GM19452 (cell line): ENCODE measurements around the gene PLA2G6.

Experiments used
- ATAC-seq: cut with Tn5 transposase; IDR thresholded peaks from one replicate; pipeline ENCODE4 v1.9.1; 2021; ENCODE audit not compliant: unreplicated experiment

PLA2G6 gene, protein sequence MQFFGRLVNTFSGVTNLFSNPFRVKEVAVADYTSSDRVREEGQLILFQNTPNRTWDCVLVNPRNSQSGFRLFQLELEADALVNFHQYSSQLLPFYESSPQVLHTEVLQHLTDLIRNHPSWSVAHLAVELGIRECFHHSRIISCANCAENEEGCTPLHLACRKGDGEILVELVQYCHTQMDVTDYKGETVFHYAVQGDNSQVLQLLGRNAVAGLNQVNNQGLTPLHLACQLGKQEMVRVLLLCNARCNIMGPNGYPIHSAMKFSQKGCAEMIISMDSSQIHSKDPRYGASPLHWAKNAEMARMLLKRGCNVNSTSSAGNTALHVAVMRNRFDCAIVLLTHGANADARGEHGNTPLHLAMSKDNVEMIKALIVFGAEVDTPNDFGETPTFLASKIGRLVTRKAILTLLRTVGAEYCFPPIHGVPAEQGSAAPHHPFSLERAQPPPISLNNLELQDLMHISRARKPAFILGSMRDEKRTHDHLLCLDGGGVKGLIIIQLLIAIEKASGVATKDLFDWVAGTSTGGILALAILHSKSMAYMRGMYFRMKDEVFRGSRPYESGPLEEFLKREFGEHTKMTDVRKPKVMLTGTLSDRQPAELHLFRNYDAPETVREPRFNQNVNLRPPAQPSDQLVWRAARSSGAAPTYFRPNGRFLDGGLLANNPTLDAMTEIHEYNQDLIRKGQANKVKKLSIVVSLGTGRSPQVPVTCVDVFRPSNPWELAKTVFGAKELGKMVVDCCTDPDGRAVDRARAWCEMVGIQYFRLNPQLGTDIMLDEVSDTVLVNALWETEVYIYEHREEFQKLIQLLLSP

DNA sequence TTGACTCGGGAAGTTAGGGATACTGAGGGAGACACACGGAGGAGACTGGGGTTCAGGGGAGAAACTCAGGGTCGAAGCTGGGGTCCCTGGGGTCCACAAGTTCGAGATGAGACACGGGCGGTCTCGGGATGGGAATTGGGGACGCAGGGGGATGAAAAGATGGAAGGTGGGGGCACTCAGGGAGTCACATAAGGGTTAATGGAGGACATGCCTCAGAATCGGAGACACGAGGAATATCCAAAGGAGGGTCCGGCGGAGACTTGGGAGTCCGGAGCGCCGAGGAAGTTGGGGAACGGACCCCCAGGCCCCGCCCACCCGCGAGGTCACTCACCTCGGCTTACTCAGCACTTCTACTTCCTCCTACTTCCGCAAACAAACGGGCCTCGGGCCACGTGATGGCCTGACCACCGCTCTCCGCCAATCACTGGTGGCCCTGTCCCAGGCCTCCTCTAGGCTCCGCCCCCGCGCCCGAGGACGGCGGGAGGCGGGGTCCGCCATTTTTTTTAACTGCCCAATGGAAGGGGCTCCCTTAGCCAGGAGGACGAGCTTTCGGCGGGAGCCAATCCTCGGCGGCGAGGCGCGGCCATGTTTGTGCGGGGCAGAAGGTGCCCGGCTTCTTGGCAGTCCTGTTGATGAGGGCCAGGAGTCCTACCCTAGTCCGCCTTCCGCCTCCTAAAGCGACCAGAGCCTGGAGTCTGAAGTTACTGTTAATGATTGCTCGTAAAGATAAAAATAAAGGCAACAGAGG is at the start of gene PLA2G6:
TSS of gene PLA2G6 (minus strand) at position 378 of the 748 bp plus-strand sequence. CDS start 12,404 bp downstream, outside the sequence.
- ATAC-seq = peak; percentile 81

DNA sequence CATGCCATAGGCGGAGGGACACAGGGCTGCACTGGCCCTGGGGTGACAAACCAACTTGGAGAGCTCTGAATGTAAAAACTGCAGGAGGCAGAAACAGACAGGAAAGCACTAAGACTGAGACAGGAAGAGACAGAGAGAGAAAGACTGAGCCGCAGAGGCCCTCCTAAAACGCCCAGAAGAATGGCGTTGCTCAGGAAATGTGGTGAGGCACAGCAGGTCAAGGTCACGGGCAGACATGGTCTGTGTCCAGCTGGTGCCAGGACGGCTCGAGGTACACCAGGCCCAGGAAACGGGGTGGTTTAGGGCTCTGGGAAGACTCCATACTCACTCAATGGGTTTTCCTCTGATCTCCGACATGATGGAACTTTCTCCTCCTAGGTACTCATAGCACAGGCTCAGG is 49.3 kb upstream of the PLA2G6 start:
- ATAC-seq = no peak

DNA sequence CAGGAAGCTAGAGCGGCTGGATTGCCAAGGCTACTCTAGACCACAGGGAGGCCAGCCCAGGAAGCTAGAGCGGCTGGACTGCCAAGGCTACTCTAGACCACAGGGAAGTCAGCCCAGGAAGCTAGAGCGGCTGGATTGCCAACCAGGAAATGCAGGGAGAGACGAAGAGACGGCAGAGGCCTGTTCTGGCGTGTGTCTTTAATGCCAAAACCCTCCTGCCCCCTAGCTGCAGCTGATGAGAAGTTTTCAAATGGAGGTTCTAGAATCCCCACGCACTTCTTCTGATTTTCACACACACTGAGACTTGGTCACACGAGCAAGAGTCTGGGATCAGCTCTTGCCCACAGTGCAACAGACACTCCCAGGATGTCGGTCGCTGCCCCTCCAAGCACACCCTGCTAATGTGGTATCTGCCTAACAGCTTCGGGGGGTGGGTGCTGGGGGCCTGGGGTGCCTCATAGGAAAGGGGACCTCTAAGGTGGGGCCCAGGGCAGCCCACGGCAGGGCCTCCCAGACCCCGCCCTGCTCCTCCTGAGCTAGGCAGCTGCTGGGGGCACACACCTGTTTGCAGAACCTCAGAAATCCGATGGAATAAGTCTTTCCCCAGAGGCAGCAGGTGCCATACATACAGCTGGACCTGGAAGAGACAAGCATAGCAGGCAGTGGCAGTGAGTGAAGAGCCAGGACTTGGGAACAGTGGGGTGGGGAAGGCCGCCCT is 48.6 kb upstream of the PLA2G6 start:
- ATAC-seq = no peak

DNA sequence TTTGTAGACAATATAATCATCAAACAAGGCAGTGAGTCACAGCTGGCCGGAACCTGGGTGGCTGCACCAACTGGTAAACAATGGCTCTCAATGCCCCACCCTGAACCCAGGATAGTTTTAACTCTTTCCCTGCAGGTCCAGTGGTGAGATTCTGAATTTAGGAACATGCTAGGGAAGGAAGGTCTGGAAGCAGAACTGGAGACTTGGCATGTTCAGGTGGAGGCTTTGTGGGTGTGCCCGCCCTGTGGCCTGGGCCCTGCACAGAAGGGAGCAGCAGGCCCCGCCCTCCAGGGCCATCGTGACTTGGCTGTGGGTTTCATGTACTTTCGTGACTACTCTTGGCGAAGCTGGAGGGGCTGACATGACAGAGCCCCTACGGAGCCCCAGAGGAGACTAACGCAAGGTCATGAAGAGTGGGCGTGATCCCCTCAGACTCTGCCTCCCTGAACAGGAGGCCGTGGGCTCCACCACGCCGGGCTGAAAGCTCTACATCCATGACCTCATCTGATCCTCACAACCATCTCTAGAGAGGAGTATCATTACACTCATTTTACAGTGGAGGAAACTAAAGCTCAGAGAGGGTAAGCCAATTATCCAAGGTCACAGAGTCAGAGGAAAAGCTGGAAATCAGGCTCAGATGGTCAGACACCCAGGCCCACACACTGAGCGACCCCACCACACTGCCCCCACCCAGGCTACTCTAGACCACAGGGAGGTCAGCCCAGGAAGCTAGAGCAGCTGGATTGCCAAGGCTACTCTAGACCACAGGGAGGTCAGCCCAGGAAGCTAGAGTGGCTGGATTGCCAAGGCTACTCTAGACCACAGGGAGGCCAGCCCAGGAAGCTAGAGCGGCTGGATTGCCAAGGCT is 47.5 kb upstream of the PLA2G6 start:
- no peak for ATAC-seq

DNA sequence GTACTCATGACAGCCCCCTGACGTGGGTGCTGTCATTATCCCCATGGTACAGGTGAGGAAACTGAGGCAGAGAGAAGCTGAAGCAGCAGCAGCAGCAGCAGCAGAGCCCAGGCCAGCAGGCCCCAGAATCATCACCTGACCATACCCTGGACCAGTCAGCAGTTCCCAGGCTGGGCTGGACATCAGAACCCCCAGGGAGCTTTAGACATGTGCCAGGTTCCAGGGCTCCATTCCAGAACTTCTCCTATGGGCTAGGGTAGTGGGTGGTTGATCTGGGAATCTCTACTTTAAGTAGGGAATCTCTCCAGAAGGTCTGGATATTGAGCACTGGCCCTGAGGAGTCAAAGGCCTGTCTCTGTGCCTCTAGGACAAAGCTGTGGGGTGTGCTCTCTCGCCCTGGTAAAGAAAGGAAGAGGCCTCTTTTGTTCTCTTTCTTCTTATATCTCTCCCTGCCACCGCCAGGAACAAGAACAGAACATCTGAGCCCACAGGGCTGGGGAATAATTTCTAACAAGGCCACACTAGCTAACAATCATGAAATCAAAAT is 46.8 kb upstream of the PLA2G6 start:
- no peak for ATAC-seq

DNA sequence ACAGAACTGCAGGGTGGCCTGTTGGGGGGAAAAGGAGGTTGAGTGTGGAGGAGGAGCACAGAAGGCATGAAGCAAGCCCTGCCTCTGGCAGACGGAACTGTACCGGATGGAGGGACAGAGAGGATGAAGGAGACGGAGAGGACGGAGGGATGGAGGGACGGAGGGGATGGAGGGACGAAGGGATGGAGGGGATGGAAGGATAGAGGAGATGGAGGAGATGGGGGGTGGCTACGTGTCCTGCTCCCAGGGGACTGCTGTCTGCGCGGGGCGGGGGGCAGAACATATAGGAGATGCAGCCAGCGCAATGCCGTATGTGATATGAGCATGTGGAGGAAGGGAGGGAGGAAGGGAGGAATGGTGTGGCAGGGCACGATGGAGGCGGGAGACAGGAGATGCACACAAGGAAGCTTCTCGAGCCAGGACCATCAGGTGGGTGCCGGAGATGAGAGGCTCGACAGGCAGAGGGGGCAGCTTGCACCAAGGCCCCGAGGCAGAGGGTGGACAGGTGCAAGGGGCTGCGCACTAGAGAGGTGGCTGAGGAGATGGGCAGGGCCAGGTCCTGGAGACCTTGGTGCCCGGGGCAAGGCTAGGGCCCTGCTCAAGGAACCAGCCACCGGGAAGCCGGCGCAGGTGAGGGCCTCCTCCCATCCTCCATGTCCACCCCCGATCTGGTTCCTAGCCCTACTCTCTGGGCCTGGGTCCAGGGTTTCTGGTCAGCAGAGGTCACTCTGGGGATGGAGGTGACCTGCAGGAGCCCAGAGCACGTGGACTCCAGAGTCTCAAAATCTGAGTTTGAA is 45.4 kb upstream of the PLA2G6 start:
- ATAC-seq = no peak

DNA sequence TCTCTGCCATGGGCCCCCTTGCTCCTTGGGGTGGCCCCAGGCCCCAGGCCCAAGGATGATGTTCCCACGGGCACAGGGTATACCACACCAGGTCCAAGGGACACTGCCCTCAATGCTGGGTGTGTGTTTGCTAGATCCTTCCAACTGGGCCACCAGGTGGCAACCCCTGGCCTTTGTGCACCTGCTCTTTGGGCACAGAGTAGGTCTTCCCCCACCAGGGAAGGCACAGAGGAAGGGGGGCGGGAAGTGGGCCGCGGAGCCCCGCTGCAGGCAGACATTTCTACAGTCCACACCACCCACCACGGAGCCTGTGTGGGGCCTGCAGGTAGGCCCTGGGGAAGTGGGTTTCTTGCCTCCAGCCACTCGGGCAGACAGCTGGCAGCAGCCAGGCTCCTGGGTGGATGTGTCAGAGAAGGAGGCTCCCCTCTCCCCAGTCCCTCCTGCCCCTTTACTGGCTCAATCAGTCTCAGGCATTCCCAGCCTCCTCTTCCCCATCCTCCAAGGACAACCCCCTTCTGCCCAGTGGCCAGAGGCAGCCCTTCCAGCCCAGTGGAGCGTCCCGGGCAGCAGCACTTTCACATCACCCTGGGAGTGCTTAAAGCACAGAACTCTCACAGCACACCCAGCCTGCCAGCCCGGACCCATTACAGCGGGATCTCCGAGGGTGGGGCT is 41.8 kb upstream of the PLA2G6 start:
- no peak for ATAC-seq

DNA sequence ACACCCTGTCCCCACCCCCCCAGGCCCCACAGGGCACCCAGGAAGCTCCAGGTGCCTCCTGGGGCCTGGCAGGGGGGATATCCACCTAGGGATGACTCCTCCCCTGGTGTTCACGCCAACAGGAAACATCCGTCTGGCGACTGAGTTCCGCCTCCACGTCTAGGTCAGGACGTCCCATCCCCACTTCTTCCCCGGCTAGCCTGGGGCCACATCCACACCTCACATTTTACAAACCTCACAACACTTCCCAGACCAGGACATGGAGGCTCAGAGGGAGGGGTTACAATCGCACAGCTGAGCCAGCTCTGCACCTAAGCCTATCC is 41.1 kb upstream of the PLA2G6 start:
- ATAC-seq = no peak

DNA sequence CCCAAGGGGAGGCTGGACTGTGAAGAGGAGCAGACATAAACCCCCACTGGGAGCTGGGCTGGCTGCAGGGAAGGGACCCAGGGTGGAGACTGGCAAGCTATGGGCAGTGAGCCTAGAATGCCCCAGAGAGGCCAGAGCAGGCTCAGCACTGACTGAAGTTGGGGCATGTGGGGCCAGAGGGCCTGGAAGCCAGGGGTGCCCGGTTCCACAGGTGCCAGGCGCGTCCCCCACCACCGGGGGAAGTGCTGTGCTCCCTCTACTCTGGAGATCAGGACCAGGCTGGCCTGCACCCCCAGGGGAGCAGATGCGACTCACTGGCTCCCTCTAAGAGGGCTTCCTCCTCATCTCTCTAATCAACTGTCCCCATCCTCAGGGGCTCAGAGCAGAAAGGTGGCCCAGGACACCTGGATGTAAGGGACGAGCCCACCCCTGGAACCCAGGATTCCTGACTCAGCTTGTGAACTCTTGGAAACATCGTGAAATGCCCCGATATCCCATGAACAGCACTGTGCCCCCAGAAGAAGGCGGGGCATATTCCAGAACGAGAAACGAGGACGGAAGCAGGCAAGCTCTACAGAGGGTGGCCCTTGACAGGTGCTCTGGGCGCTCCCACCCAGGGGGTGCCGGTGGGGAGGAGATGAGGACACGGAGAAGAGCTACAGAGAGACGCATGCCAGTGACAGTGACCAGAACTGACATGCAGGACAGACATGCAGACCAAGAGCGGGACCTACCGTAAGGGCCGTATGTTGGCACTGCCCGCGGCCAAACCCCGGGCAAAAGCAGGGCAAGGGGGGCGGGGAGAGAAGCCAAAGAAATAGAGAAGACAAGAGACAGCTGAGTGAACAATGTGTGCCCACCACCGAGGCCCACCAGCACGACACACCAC is 40.5 kb upstream of the PLA2G6 start:
- ATAC-seq = no peak

DNA sequence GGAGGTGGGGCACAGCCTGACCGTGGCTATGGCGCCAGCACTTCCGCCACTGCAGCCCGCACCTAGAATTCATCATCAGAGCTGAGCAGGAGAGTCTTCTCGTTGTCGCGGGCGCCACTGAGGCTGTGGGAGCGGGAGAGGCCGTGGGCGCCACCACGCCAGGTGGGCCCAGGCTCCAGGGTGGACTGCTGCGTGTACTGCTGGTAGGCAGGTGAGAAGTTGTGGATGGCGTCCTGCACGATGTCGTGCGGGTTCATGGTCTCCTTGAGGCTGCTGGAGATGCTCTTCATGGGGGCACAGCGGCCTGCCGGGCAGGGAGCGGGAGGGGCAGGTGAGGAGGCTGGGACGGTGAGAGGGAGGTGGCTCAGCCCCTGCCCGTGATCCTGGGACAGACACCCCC is 39.8 kb upstream of the PLA2G6 start:
- no peak for ATAC-seq

DNA sequence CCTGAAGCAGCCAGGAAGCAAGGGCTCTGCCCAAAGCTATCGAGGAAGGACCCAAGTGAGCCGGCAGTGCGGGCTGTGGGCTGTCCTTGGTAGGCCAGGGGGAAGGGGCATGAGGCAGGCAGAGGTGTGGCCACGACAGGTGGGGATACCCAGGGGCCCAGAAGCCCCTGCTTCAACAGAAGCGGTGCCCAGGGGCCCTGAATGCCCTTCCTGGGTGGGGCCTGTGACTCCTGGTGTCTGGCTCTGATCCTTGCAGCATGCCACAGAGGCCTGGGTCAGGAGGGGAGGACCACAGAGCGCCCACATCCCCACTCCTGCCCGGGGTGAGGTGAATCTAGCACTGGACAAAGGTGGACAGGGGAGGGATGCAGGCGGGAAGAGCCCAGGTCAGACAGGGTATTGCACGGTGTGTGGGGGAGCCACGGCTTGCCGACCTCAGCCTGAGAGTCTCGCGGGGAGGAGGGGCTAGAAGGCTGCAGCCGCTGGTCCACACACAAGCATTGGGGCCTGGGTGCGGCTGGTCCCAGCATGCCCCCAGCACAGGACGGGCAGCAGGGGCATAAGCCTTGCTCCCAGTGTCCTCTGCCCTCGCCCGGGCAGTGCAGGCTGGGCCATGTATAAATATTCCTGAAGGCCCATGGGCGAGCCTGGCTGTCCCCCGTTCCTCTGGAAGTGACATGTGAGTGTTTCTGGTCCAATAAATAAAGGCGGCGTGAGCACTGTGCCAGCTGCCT is 39.2 kb upstream of the PLA2G6 start:
- ATAC-seq = no peak

DNA sequence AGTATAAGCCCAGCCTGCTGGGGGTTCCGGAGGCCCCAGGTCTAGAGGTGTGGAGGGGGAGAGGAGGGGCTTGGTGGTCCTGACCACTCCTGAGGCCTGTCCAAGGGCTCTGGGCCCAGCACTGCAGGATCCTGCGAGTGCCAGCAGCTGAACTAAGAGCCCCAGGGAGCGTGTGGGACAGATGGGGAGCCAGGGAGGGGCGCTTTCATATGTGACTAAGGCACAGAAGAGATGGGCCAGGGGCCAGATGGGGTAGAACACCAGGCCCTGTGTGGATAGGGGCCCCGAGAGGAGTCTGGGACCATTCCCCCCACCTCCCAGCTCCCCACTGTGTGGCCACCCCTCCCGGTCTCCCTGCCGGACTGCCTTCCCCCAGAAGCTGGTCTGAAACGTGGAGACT is 38.5 kb upstream of the PLA2G6 start:
- no peak for ATAC-seq

DNA sequence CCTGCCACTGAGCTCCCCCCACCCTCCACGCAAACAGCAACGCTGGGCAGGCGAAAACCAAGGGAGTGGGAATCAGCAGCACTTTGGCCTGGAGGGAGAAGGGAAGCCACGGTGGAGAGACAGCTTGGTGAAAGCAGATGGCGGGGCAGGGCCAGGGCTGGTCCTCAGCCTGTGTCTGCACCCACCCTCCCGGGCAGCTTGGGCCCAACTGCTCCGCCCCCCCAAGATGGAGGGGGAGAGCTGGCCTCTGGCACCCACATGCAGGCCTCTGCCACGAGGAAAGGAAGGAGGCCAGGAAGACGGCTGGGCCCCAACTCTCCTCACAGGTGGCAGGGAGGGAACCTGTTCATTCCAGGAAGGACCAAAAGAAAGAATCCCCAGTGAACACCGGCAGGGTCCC is 38.0 kb upstream of the PLA2G6 start:
- no peak for ATAC-seq

DNA sequence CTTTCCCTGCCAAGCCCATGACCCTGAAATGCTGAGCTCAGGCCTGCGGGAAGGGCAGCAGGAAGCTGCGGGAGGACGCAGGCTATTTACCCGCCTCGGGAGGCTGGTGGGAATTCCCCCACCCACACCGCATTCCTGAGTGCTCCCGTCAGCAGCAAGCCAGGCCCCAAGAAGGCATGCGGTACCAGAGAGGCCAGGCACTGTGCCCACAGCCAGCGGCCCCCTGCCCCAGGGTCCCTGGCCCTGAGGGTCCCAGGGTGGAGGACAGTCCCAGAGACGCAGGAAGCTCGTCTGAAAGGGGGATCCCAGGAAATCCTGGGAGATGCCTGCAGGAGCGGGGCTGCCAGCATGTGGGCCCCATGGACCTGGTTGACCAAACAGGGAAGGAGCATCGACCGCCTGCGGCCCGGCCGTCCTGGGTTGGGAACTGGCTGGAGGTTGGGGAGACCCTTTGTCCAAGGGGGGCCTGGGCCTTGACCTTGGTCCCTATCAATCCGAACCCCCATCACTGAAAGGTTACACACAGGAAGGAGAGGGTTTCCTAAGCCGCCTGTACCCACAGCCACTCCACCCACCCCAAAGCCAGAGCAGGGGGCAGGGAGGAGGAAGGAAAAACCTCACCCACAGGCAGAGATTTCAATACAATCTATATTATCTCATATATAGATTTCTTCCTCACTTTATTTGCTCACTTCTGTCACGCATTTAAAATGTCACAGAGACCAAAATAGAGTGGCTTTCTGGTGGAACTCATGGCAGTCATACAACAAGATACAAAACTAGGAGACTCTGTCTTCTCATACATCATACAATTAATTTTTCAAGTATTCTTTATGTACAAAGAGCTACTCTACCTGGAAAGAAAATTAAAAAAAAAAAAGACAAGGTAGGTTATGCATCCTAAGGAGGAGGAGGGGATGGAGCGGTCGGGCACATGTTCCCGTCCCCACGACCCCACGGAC is 37.3 kb upstream of the PLA2G6 start:
- ATAC-seq = no peak

DNA sequence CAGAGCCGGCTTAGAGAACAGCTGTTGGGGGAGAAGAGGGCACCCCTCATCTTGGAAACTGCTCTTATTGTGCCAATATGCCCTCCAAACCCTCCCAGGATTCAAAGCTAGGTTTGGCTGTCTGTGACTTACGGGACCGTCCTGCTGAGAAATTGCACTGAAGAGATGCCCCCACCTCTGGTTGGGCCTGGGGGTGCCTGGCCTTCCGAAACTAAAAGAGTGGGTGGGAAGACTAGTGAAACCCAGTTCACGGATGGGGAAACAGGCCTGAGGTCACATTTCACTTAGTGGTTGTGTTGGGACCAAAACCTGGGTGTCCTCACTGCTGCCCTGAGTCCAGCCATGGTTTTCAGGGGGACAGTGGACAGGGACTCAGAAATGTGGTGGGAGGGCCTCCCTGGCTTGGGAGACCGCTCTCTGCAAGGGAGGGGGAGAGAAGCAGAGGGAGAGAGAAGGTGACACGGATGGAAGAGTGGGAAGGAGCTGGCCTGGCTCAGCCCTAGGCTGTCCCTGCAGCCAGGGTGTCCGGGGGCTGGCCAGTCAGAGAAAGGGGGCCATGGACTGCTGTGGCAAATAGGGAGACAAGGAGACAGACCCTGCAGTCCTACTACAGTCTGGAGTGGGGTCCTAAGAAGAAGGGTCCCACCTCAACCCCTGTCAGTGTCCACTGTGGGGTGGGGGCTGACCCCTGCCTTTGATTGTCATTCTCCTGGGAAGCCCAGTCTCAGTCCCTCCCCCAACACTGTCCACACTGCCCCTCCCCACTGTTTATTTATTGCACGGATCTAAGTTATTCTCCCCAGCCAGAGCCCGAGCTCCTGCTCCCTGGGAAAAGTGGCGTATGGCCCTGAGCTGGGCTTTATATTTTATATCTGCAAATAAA is 33.8 kb upstream of the PLA2G6 start:
- no peak for ATAC-seq
